NCI-H1417 treated with DMSO at 0.1 percent for 48 hours (cell line): Measurements from ENCODE around the gene ACSM4.

ENCODE experiments used
- DNase-seq: peaks from one replicate; lab custom pipeline; 2025; lab: John Stamatoyannopoulos, UW

The ACSM4 gene

DNA sequence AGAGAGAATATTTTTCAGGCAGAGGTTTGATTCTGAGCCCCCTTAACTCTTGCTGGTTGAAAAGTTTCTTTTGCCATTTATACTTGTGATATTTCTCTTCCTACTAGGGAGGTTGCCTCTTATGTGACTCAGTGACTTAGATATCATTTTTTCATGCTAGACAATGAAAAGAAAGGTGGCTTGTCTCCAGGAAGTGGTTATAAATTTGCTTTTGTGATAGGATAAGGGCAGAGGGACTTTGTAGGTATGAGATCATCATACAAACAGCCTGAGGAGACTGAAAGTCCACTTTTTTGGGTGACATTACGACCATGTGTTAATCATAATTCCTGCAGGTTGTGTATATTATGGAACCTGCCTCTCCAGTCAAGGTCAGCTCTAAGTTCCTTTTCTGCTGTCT lies 35.8 kb downstream of the ACSM4 start:
- DNase-seq, result no peak

DNA sequence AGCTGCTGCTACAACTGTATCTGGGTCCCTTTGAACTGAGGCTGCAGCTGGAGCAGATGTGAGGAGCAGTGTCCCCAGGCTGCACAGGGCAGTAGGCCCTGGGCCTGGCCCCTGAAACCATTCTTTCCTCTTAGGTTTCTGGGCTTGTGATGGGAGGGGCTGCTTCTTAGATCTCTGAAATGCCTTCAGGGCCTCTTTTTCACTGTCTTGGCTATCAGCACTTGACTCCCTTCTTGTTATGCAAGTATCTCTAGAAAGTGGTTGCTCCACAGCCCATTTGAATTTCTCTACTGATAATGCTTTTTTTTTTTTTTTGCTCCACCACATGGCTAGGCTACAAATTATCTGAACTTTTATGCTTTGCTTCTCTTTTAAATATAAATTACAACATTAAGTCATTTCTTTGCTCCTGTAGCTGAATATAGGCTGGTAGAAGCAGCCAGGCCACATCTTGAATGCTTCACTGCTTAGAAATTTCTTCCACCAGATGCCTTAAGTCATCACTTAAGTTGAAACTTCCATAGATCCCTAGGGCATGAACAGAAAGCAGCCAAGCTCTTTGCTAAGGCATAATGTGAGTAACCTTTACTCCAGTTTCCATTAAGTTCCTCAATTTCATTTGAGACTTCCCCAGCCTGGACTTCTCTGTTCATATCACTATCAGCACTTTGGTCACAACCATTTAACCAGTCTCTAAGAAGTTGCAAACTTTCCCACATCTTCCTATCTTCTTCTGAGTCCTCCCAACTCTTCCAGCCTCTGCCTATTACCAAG lies 41.1 kb downstream of the ACSM4 start:
- no peak for DNase-seq

DNA sequence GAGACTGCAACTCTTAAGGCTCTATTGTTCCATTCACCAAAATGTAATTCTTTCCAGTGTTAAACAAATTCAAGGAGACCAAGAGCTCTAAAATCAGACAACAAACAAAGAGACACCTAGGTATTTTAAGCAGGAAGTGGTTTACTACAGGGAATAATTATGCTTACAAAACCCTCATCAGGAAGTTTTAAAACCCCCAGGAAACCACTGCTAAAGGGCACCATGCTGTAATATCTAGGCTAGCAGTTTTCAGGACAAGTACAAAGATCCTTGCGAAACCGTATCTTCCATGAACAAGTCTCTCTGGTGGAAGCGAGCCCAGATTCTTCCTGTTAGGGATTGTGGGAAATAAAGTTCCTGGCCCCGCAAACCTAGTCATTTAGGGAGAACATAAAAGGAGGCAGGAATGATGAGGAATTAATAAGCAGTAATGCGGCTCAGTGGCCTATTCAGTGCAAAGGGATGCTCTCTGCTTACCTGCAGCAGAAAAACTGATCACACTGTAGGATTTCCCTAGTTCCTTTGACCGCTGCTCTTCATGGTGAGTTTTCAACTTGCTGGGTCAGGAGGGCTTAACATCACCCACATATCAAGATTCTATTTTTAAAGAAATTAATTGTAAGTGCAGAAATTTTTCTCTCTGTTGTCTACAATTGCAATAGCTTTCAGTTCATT lies 42.8 kb downstream of the ACSM4 start:
- DNase-seq, result no peak

DNA sequence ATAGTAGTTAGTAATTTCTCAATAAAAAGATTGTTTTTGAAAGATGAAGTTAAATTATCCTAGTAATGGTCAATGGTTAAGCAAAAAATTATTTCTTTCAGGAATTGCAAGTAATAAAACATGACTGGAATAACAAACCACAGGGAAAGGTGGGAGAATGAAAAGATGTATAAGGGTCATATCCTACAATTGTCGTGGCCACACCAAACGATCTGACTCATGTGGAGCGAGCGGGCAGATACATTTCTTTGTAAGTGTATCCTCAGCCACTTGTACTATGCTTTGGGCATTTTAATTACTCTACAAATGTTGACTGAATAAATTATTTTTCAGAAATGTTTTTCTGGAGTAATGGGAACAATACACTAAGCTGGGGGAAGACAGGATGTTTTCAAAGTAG lies 45.5 kb downstream of the ACSM4 start:
- no peak for DNase-seq

GRCh38 chr12:7351177-7351576 lies 47.3 kb downstream of the ACSM4 start:
- DNase-seq, result no peak

DNA sequence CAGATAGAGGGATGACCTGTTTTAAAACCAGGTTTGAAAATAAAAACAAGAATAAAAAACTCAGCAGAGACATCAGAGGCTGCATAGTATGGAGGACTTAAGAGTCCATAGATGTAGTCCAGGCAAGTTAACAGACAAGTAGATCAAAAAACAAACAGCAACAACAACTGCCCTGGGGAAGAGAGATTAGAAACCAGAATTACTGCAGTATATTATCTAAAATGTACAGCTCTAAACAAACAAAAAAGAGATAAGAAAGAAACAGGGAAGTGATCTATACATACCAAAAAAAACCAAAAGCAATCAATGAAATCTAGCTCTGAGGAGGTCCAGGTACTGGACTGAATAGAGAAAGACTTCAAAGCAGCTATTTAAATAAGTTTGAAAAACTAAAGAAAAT lies 48.8 kb downstream of the ACSM4 start:
- no peak for DNase-seq

GRCh38 chr12:7354529-7354928 lies 50.7 kb downstream of the ACSM4 start:
- no peak for DNase-seq

- DNase-seq, result no peak
These were observed 57.4 kb downstream of the ACSM4 start for GRCh38 chr12:7361265-7361664.

DNA sequence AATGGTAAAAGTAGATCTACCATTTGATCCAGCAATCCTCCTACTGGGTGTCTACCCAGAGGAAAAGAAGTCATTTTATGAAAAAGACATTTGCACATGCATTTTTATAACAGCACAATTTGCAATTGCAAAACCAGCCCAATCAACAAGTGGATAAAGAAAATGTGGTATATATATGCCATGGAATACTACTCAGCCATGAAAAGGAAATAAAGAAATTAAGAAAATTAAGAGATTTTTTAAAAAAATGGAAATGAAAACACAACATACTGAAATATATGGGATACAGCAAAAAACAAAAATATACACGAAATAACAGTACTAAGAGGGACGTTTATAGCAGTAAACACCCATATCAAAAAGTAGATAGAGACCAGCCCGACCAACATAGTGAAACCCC lies 58.9 kb downstream of the ACSM4 start:
- DNase-seq, result no peak

DNA sequence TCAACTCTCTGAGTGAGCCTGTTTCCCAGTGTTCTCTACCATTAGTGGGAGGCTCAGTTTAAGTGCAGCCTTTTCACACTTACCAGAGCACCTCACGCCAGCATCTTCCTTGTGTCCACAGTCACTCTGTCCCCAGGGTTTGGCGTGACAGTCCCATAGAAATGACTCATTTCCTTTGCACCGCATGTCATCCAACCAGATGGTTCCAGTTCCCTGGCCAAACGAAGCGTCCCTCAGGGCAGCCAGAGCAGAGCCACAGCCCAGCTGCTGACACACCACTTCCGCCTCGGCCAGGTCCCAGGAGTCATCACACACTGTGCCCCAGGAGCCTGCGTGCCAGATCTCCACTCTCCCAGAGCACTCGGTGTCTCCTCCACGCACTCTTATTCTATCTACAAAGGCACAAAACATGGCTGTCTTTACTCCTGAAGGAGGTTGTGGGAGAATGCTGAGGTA lies 65.4 kb downstream of the ACSM4 start:
- no peak for DNase-seq

- no peak for DNase-seq
These were observed 69.4 kb downstream of the ACSM4 start for GRCh38 chr12:7373226-7373625.

- no peak for DNase-seq
These were observed 70.7 kb downstream of the ACSM4 start for GRCh38 chr12:7374423-7375144.

DNA sequence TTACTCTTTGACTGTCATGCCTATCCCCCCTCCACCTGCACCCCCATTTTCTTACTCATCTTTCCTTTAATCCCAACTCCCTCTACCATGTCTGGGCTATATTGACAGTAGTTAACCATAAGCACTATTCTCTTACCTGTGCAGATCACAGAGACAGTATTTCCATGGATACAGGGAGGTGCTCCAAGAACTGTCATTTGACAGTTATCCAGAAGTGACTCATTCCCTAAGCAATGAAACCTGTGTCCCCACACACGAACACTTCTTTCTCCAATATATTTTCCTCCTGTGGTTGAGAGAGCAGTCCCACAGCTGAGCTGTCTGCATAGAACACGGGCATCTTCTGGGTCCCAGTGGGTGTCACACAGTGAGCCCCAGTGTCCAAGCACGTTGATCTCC lies 71.3 kb downstream of the ACSM4 start:
- no peak for DNase-seq

DNA sequence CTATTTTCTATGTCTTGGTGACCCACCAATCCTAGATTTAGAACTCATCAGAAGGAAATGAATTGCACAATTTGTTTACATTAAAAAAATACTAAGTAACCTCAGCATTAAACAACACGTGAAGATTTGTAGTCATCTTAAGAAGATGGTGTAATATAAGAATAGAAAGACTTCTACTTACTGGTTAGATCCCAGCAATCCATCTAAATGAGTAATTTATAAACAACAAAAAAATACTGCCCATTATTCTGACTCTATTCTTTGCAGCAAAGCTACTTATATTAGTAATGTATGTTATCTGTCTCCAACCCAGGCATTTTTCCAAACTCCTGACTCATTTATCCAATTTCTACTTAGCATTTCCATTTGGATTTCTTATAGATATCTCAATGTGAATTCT lies 72.3 kb downstream of the ACSM4 start:
- DNase-seq, result no peak
